Suprapubic skin (tissue), 4 donors: ENCODE measurements around the gene MADCAM1. TPM values are rescaled to one million over a fixed set of nuclear protein-coding genes. Genes with fewer than 3 reads are reported as not detected.

Source experiments
- DNase-seq, 2 donors: peaks; one replicate each; pipeline ENCODE4 v3.0.0-alpha.2; 2019; ENCODE audit warnings: low spot score in 2 of 2
- H3K27ac ChIP-seq: fragments of 200-600 bp; sonication (generic); one replicate; pipeline ENCODE4 v1.5.1; 2019
- H3K27me3 ChIP-seq: fragments of 200-600 bp; sonication (generic); one replicate; pipeline ENCODE4 v1.5.1; 2019
- H3K36me3 ChIP-seq: fragments of 200-600 bp; sonication (generic); one replicate; pipeline ENCODE4 v1.5.1; 2019
- H3K4me1 ChIP-seq: fragments of 200-600 bp; sonication (generic); one replicate; pipeline ENCODE4 v1.5.1; 2019
- H3K4me3 ChIP-seq: fragments of 200-600 bp; sonication (generic); one replicate; pipeline ENCODE4 v1.5.1; 2019; ENCODE audit warnings: mild to moderate bottlenecking
- H3K9me3 ChIP-seq: fragments of 200-600 bp; sonication (generic); one replicate; pipeline ENCODE4 v1.5.1; 2019
- EP300 ChIP-seq: sonication (generic); formaldehyde crosslinking; IDR thresholded peaks from one replicate; pipeline ENCODE4 v1.6.1; 2017; ENCODE audit warnings: antibody characterized with exemption
- POLR2A ChIP-seq, 2 donors: fragments of 450-650 bp; IDR thresholded peaks; one replicate each; pipeline ENCODE4 v1.6.1; 2017; ENCODE audit warnings: antibody characterized with exemption in 2 of 2, mild to moderate bottlenecking in 2 of 2, moderate library complexity in 2 of 2
- POLR2AphosphoS5 ChIP-seq, 3 donors: sonication (generic); formaldehyde crosslinking; IDR thresholded peaks; one replicate each; pipeline ENCODE4 v1.6.1; 2017; ENCODE audit warnings: antibody characterized with exemption in 3 of 3
- WGBS: methylation state at CpG from one replicate; pipeline ENCODE4 v1.1.5; 2018; 5-methylcytosine and 5-hydroxymethylcytosine counted together
- total RNA-seq, 4 donors: library from RNA; depleted of rRNA; stranded (reverse); fragments of >200 nt; gene quantifications; one replicate each; pipeline ENCODE4 v1.1.0, GENCODE V29; 2016
- TF ChIP-seq, protein P1 (sequence below), 2 donors: fragments of 200-600 bp in 1 of 2; fragments of 450-650 bp in 1 of 2; sonication (generic) in 1 of 2; IDR thresholded peaks; one replicate each; pipeline ENCODE4 v1.5.1; 2016 to 2019; ENCODE audit warnings: antibody characterized with exemption in 2 of 2, mild to moderate bottlenecking in 1 of 2, moderate library complexity in 1 of 2

Gene MADCAM1
- total RNA-seq, 4 donors from 2014 or later: 0.64 TPM; not detected in 3

- DNase-seq: no peak
- H3K4me3 ChIP-seq: no peak overlapping the region
- 61% methylated on average over 26 of the region's 29 CpGs for WGBS
- no peaks in the 10 kb centered on the region for H3K36me3 ChIP-seq
- no peak overlapping the region for H3K27ac ChIP-seq
- H3K27me3 ChIP-seq: peaks cover 5% of the 10 kb centered on the region
- no peaks in the 10 kb centered on the region for H3K9me3 ChIP-seq
- no peaks in the 10 kb centered on the region for H3K4me1 ChIP-seq
- TF ChIP-seq POLR2A (IDR thresholded peaks at IDR 0.05) (no peak), POLR2AphosphoS5 (IDR thresholded peaks at IDR 0.05) (no peak), EP300 (no peak)
- TF ChIP-seq, protein P1, sequence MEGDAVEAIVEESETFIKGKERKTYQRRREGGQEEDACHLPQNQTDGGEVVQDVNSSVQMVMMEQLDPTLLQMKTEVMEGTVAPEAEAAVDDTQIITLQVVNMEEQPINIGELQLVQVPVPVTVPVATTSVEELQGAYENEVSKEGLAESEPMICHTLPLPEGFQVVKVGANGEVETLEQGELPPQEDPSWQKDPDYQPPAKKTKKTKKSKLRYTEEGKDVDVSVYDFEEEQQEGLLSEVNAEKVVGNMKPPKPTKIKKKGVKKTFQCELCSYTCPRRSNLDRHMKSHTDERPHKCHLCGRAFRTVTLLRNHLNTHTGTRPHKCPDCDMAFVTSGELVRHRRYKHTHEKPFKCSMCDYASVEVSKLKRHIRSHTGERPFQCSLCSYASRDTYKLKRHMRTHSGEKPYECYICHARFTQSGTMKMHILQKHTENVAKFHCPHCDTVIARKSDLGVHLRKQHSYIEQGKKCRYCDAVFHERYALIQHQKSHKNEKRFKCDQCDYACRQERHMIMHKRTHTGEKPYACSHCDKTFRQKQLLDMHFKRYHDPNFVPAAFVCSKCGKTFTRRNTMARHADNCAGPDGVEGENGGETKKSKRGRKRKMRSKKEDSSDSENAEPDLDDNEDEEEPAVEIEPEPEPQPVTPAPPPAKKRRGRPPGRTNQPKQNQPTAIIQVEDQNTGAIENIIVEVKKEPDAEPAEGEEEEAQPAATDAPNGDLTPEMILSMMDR (IDR thresholded peaks at IDR 0.05): no peak
These were observed 27.9 kb downstream of the MADCAM1 start for GRCh38 chr19:524062-524674.

DNA sequence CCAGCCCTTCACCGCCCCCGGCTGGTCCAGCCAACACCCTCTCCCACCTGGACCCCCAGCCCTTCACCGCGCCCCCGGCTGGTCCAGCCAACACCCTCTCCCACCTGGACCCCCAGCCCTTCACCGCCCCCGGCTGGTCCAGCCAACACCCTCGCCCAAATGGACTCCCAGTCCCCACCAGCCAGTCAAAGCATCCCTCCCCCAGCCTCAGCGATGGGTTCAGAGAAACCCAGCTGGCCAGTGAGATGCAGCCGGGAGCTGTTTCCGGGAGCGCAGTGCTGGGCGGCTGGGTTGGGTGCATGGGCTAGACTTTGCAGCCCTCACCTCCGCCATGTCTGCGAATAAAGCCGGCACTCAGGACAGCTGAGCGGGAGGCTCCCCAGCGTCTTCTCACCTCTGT lies 28.7 kb downstream of the MADCAM1 start:
- no peak overlapping the region for H3K27ac ChIP-seq
- DNase-seq: no peak
- TF ChIP-seq, protein P1 (IDR thresholded peaks at IDR 0.05): no peak
- TF ChIP-seq POLR2A (IDR thresholded peaks at IDR 0.05): no peak
- no peak for TF ChIP-seq EP300
- TF ChIP-seq POLR2AphosphoS5 (IDR thresholded peaks at IDR 0.05): no peak
- no peak overlapping the region for H3K4me3 ChIP-seq
- WGBS: 68% methylated on average over 12 of the region's 18 CpGs
- H3K27me3 ChIP-seq: peaks cover 5% of the 10 kb centered on the region
- no peaks in the 10 kb centered on the region for H3K9me3 ChIP-seq
- H3K4me1 ChIP-seq: no peaks in the 10 kb centered on the region
- no peaks in the 10 kb centered on the region for H3K36me3 ChIP-seq

- Histone ChIP-seq H3K4me1 (peaks cover 6% of the 10 kb centered on the region), H3K36me3 (no peaks in the 10 kb centered on the region), H3K27me3 (peaks cover 5% of the 10 kb centered on the region), H3K27ac (no peak overlapping the region), H3K4me3 (no peak overlapping the region), H3K9me3 (no peaks in the 10 kb centered on the region)
- 49% methylated on average over 5 of the region's 13 CpGs for WGBS
- no peak for DNase-seq
- TF ChIP-seq POLR2A (IDR thresholded peaks at IDR 0.05): no peak
- TF ChIP-seq EP300: no peak
- no peak for TF ChIP-seq POLR2AphosphoS5 (IDR thresholded peaks at IDR 0.05)
- TF ChIP-seq, protein P1 (IDR thresholded peaks at IDR 0.05): no peak
These were observed 29.7 kb downstream of the MADCAM1 start for GRCh38 chr19:525857-526419.

- Histone ChIP-seq H3K27ac (no peak overlapping the region), H3K4me1 (peaks cover 30% of the 10 kb centered on the region), H3K36me3 (peaks cover 2% of the 10 kb centered on the region), H3K27me3 (no peaks in the 10 kb centered on the region), H3K9me3 (no peaks in the 10 kb centered on the region), H3K4me3 (peak overlapping the region; percentile 86)
- TF ChIP-seq POLR2AphosphoS5 (IDR thresholded peaks at IDR 0.05) (no peak), POLR2A (IDR thresholded peaks at IDR 0.05) (no peak), EP300 (no peak)
- TF ChIP-seq, protein P1 (IDR thresholded peaks at IDR 0.05): no peak
- 64% methylated on average over 36 of the region's 38 CpGs for WGBS
- no peak for DNase-seq
These were observed 34.1 kb downstream of the MADCAM1 start for GRCh38 chr19:530134-531008.
